SHP77 (cell line): Measurements from ENCODE around the gene B3GALT6.

ENCODE experiments used
- DNase-seq, 2 experiments: peaks; one replicate each; lab custom pipeline; 2025; lab: John Stamatoyannopoulos, UW

Gene B3GALT6

GRCh38 chr1:1216770-1217620, 15.0 kb upstream of the B3GALT6 start:
- no peak for DNase-seq

DNA sequence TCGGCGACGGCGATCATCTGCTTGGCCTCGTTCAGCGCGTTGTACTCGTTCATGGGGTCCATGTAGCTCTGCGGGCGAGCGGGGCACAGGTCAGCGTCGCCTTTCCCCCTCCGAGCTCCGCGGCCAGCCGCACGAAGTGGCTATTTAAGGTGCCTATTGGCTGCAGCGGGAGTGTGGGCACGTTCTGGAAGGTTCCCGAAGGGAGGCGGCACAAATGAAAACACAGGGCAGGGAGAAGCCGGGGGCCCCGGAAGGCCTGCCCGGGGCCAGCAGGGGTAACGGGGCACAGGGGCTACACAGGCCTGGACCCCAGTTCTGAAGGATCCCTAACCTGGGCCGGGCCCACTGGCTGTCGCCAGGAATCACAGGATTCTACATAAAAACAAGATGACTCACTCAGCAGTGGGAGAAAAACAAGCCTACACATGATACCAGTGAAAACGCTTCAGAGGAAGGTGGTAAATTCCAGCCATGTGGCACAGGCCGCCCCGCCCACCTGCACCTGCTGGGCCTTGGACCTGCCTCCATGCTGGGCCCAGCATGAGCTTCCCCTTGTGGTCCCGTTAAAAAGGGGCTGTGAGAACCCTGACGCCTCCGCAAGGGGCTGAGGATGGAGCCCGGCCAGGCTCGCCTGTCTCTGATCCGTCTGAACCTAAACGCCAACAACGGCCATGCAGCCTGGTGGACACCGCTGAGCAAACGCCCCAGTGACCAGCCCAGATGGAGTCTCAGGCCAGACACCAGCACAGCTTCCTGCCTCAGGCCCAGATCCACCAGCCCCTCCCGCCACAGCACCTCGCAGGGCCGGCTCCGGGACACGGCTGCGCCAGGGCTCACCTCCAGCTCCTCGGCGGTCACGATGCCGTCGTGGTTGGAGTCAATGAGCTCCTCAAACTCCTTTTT, 14.2 kb upstream of the B3GALT6 start:
- DNase-seq: no peak

GRCh38 chr1:1218524-1219200, 13.4 kb upstream of the B3GALT6 start:
- DNase-seq: no peak

DNA sequence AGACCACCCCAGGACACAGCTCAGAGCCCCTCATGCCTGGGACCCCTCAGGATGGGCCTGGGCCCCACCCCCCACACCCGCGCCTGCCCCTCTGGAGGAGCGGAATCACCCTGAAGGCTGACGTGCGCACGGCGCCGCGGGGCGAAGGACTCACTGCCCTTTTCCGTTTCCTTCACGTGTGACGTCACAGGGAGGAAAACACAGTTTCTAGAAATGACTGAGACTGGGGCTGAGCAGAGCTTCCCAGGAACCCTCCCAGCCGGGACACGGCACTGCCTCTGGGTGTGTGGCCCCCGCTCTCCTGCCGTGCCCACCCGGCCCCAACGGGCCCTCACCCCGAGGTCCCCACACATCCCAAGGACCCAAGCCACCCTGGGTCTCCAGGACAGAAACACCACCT, 12.7 kb upstream of the B3GALT6 start:
- no peak for DNase-seq

GRCh38 chr1:1220197-1220596, 11.8 kb upstream of the B3GALT6 start:
- DNase-seq: no peak

- DNase-seq: no peak
Observed at GRCh38 chr1:1221887-1222574, 10.0 kb upstream of the B3GALT6 start.

DNA sequence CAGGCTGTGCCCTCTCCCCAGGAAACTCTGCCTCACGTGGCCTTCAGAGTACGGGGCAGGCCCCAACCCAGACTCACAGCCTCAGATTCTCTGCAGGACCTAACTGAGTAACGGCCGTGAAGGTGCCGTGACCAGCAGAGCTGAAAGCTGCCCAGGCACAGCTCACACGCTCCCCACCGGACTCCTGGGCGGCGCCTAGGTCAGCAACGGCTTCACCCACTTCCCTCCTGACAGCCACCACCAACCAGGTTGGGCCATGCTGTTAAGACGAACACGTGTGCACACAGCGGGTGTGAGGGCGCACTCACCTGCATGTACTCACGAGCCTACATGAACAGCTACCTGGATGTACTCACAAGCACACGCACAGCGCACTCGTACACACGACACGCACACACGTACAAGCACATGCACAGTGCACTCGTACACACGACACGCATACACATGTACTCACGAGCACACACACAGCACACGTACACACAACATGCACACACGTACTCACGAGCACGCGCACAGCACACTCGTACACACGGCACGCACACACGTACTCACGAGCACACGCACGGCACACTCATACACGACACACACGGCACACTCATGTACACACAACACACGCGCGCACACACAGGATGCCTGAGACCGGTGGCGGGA, 9.3 kb upstream of the B3GALT6 start:
- no peak for DNase-seq

DNA sequence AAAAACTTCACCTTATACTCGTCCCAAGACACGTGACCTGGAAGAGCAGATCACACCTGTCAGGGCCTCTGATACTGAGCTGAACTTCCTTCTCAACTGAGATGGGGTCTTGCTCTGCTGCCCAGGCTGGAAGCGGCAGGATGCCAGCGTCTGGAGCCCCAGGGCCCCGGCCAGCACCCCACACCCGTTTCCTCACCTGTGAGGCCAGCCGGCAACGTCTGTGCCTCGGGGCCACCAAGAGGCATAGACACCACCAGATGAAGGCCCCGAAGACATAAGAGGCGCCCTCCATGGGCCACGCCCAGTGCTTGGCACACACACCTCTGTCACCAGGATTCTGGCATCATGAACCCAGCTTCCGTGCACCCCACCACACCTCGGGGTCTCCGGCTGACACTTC, 8.7 kb upstream of the B3GALT6 start:
- DNase-seq: no peak

GRCh38 chr1:1223891-1224290, 8.1 kb upstream of the B3GALT6 start:
- DNase-seq: no peak

- no peak for DNase-seq
Observed at GRCh38 chr1:1225238-1225845, 6.7 kb upstream of the B3GALT6 start.

GRCh38 chr1:1225913-1226312, 6.1 kb upstream of the B3GALT6 start:
- no peak for DNase-seq

- DNase-seq: no peak
Observed at GRCh38 chr1:1226566-1227362, 5.3 kb upstream of the B3GALT6 start.

DNA sequence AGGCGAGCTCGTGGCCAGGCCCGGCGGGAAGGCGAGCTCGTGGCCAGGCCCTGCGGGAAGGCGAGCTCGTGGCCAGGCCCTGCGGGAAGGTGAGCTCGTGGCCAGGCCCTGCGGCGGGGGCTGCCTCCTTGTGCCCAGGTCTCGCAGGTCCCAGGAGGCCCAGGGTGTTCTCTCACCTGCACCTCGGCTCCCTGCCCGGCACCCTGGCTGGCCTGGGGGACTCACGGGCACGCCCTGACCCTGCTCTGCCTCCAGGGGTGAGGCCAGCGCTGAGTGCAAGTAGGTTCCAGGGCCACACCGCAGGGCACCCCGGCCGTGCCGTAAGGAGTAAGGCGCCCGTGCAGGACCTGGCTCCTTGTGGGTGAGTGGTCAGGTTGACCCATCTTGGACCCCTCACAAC, 4.7 kb upstream of the B3GALT6 start:
- no peak for DNase-seq

GRCh38 chr1:1228187-1228586, 3.9 kb upstream of the B3GALT6 start:
- no peak for DNase-seq

DNA sequence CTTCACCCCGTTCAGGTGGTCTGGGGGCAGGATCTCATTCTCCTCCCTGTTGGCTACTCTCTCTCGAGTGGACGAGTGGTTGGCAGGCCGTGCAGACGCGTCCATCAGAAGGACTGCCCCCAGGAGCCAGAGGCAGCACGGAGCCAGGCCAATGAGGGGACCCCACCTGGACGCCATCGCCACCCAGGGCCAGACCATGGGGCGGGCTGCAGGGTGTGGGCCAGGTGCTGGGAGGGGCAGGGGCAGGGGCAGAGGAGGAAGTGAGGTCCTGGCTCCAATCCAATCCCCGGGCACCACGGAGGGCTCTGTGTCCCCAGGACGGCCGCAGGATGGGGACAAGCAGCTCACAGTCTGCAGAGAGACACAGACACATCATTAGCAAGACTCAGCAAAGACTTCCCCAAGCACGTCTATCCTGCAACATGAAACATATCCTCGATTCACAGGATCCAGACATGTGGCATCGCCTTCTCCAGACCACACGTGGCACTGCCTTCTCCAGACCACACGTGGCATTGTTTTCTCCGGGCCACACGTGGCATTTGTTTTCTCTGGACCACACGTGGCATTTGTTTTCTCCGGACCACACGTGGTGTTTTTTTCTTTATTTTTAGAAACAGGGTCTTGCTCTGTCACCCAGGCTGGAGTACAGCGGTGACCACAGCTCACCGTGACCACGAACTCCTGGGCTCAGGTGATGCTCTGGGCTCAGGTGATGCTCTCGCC, 3.3 kb upstream of the B3GALT6 start:
- no peak for DNase-seq

DNA sequence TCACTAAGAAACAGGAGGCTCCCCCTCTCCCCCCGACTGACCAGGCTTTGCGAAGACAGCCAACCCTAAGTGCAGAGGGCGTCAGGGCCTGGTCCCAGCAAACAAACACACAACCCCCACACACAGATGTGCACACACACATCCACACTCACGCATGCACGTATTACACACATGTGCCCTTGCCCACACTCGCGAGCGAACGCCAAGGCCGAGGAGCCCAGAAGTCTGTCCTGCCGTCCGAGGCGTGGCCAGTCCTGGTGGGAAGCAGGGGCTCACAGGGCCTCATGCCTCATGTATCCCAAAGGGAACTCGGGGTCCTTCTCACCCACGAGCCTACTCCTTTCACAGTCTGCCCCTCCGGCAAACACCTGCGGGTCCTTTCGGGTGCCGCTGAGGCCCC, 2.3 kb upstream of the B3GALT6 start:
- no peak for DNase-seq

- no peak for DNase-seq
Observed at GRCh38 chr1:1230656-1231399, 1.2 kb upstream of the B3GALT6 start.

DNA sequence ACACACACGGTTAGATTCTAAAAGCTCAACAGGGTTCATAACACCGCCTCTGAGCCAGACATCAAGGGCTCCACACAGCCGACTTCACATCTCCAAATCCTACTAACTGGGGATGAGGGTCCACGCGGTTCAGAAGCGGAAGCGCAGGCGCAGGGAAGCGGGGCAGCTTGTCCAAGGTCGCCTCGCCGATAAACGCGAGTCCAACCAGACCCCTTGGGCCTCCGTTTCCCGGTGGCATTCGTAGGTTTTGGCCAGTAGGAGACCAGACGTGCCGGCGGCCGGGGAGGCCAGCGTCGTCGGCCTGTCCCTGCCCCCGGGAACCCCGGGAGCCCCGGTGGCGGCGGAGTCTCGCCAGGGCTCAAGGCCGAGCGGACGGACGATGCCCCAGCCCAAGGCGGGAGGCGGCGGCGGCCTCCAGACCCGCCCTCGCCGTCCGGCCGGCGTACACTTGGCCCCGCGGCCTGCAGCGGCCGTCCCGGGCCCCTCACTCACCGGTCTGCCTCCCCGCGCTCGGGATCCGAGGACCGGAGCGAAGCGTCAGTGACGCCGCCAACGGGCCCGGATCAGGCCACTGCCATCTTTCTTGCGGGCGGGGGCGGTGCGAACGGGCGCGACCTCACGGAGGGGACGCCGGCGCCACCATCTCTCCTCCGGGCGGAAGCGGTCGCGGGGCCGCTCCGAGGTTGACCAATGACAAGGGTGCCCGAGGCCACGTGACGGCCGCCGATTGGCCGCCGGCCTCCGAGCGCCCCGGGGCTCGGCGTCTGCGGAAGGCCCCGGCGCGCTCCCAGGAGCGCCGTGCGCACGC, 433 bp upstream of the B3GALT6 start, which contains the start of gene SDF4:
SDF4 (minus strand) TSS at position 602 of the 808 bp plus-strand sequence. CDS start 3,229 bp downstream, outside the sequence.
- peak; percentile 88 to 95 for DNase-seq
